ENCODE measurements around the gene TOP3B.

TOP3B gene

DNA sequence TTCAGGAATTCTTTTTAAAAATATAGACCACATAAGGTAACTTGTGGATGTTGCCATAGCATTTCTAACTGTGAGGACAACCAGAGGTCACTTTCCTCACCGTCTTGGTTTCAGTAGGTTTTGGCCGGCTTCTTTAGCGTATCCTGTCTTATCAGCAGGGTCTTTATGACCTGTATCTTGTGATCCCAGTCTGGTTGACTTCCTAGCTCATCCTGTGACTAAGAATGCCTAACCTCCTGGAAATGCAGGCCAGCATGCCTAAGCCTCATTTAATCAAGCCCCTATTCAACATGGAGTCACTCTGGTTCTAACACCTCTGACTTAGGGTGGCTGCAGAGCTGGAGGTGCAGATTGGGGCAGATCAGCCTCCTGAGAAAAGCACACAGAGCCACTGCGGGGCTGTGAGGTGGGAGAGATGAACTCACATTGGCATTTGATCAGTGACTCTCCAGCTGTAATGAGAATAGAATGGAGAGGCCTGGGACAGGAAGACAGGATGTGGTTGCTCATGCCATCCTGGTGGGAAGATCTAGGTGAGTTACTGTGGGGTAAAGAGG, 41.1 kb upstream of the TOP3B start:
- peak overlapping the region; percentile 80 for H3K27ac ChIP-seq
- no peak overlapping the region for H3K4me3 ChIP-seq
- no peaks in the 10 kb centered on the region for H4K20me1 ChIP-seq
- H3K9ac ChIP-seq, result peak overlapping the region; percentile 60
- H3K9me3 ChIP-seq, result no peaks in the 10 kb centered on the region
- H3K27me3 ChIP-seq, result no peaks in the 10 kb centered on the region
- peak overlapping the region; percentile 77 for H3K4me2 ChIP-seq
- no peaks in the 10 kb centered on the region for H3K36me3 ChIP-seq
- peaks cover 90% of the 10 kb centered on the region for H3K4me1 ChIP-seq
- no peak for TF ChIP-seq Cebpa-rat (IDR thresholded peaks at IDR 0.05)

DNA sequence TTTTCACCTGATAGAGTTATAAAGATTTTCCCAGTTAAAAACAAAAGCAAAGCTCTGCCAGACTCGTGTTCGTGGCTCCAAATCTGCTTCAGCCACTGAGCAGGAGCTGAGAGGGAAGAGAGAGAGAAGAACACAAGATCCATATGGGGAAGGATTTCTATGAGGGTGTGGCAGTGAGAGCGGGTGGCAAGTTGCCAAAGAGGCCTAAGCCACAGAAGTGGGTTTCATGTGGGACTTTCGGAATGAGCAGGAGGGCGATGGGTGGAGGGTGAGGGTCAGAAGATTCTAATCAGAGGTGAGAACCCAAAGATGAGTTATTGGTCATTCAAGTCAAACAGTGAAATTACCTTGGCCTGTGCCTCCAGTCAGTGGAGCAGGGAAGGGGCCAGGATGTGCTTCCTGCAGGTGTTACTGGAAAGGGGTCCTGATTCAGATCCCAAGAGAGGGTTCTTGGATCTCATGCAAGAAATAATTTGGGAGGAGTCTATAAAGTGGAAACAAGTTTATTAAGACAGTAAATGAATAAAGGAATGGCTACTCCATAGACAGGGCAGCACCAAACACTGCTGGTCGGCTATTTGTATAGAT, 40.5 kb upstream of the TOP3B start:
- Histone ChIP-seq H3K27me3 (no peaks in the 10 kb centered on the region), H3K4me1 (peaks cover 85% of the 10 kb centered on the region), H3K36me3 (no peaks in the 10 kb centered on the region), H3K27ac (peak overlapping the region; percentile 80), H4K20me1 (no peaks in the 10 kb centered on the region), H3K4me3 (no peak overlapping the region), H3K4me2 (peak overlapping the region; percentile 77), H3K9me3 (no peaks in the 10 kb centered on the region), H3K9ac (peak overlapping the region; percentile 60)
- no peak for TF ChIP-seq Cebpa-rat (IDR thresholded peaks at IDR 0.05)

DNA sequence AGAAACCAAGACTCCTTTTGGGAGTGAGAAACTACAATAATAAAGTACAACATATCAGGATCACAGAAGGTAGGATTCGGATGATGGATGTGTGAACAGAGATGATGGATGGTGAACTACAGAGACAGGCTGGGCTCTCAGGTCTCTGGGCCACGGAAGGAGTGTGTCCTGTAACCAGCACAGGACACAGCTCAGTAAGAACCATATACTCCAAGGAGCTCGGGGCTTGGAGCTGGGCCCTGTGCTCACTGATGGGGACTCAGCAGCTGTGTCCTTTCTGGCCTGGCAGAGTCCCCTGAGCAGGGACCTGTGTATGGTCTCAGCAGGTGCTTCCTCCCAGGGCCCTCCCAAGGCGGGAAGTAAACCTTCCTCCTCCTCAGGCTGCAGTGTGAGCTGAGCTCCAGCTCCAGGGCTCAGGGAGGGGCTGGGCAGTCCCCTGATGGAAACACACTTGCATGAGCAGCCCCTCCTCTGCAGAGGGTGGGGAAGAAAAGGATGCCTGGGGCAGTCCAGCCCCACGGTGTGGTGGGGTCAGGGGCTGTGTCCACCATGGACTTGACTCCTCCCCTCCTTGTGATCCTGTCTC, 39.8 kb upstream of the TOP3B start:
- peak overlapping the region; percentile 77 for H3K4me2 ChIP-seq
- no peak for TF ChIP-seq Cebpa-rat (IDR thresholded peaks at IDR 0.05)
- peaks cover 85% of the 10 kb centered on the region for H3K4me1 ChIP-seq
- H3K4me3 ChIP-seq, result no peak overlapping the region
- no peaks in the 10 kb centered on the region for H4K20me1 ChIP-seq
- H3K36me3 ChIP-seq, result no peaks in the 10 kb centered on the region
- peak overlapping the region; percentile 60 for H3K9ac ChIP-seq
- H3K27ac ChIP-seq, result peak overlapping the region; percentile 80
- H3K9me3 ChIP-seq, result no peaks in the 10 kb centered on the region
- no peaks in the 10 kb centered on the region for H3K27me3 ChIP-seq

DNA sequence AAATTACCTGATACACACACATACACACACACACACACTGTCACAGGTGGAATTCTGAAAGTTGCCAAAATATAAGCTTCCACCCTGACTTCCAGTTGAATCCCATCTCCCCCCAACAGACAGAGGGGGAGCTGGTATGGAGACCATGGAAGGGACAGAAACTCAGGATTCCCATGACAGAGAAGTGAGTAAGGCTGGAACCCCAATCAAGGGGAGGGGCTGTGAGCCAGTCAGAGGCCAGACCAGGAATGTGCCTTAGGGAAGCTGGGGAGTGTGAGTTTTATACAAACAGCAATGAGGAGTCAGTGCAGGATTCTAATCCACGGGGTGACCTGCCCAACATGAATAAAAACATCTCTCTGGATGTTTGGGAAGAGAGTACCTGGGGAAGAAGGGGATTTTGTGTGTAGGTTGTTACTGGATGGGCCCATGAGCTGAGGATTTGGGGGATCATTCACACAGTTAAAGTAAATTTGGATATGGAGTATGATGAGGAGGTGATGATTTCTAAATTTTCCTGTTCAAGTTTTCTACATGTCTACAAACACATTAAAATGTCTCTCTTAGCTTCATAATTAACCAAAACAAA, 38.7 kb upstream of the TOP3B start:
- no peaks in the 10 kb centered on the region for H3K36me3 ChIP-seq
- peak overlapping the region; percentile 80 for H3K27ac ChIP-seq
- no peaks in the 10 kb centered on the region for H3K27me3 ChIP-seq
- no peak overlapping the region for H3K4me3 ChIP-seq
- peak overlapping the region; percentile 49; the same call in 1 of the 2 replicates for H3K9ac ChIP-seq
- no peaks in the 10 kb centered on the region for H4K20me1 ChIP-seq
- H3K4me2 ChIP-seq, result peak overlapping the region; percentile 77
- H3K4me1 ChIP-seq, result peaks cover 77% of the 10 kb centered on the region
- H3K9me3 ChIP-seq, result no peaks in the 10 kb centered on the region
- TF ChIP-seq Cebpa-rat (IDR thresholded peaks at IDR 0.05), result no peak

DNA sequence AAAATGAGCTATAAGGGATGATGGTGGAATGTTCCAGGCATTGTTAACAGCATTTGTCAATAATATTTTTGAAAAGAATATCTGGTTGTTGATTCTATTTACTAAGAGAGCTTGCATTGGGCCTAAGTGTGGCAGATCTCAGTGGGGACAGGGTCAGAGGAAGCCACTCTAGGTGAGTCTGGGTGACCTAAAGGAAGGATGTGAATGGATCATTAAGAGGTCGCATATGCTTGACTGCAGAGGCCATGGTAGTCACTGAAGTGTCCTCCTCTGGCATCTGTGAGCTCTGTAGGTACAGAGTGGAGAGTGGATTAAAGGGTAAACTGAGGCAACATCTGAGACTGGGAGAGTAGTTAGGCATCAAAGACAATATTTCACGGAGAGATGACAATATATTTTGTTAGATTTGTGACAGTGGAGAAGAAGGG, 37.9 kb upstream of the TOP3B start:
- no peaks in the 10 kb centered on the region for H3K27me3 ChIP-seq
- no peak overlapping the region for H3K4me3 ChIP-seq
- no peaks in the 10 kb centered on the region for H4K20me1 ChIP-seq
- no peaks in the 10 kb centered on the region for H3K9me3 ChIP-seq
- peak overlapping the region; percentile 77 for H3K4me2 ChIP-seq
- H3K27ac ChIP-seq, result peak overlapping the region; percentile 80; the same call in 1 of the 2 replicates
- peaks cover 68% of the 10 kb centered on the region for H3K4me1 ChIP-seq
- no peak overlapping the region; the same call in 1 of the 2 replicates for H3K9ac ChIP-seq
- no peaks in the 10 kb centered on the region for H3K36me3 ChIP-seq
- TF ChIP-seq Cebpa-rat (IDR thresholded peaks at IDR 0.05), result no peak

DNA sequence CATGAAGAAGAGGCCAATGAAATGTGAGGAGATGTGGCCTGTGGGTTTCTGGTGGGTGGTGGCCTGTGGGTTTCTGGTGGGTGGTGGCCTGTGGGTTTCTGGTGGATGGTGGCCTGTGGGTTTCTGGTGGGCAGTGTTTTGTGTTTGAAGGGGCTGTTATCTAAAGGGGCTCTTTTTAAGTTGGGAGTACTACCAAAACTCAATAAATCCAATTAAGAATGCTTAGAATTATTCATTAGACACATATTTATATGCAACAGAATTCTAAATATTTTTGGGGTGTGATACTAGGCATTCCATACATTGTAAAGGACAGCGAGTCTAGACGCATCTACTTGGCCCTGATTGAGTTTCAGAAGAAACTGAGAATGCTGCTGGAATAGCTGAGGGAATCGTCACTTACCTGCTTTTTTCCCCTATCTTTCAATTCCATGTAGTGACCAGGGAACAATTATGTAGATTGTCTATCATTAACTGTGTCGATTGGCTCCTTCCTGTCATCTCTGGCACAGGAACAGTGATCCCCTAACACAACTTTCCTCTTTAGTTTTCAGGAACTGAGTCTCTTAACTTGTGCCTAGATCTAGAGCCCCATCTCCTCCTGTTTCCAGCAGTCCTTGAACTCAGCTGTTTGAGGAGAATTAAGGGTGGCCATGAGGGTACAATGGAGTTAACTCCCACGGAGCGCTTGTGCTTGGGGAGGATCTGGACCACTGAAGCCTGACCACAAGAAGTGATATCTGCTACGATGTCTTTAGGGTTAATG, 37.3 kb upstream of the TOP3B start:
- H3K9ac ChIP-seq, result no peak overlapping the region; the same call in 1 of the 2 replicates
- no peaks in the 10 kb centered on the region for H4K20me1 ChIP-seq
- H3K36me3 ChIP-seq, result no peaks in the 10 kb centered on the region
- H3K27ac ChIP-seq, result peak overlapping the region; percentile 24; the same call in 1 of the 2 replicates
- no peaks in the 10 kb centered on the region for H3K27me3 ChIP-seq
- H3K4me1 ChIP-seq, result peaks cover 62% of the 10 kb centered on the region
- H3K9me3 ChIP-seq, result no peaks in the 10 kb centered on the region
- no peak overlapping the region for H3K4me3 ChIP-seq
- peak overlapping the region; percentile 77 for H3K4me2 ChIP-seq
- no peak for TF ChIP-seq Cebpa-rat (IDR thresholded peaks at IDR 0.05)

DNA sequence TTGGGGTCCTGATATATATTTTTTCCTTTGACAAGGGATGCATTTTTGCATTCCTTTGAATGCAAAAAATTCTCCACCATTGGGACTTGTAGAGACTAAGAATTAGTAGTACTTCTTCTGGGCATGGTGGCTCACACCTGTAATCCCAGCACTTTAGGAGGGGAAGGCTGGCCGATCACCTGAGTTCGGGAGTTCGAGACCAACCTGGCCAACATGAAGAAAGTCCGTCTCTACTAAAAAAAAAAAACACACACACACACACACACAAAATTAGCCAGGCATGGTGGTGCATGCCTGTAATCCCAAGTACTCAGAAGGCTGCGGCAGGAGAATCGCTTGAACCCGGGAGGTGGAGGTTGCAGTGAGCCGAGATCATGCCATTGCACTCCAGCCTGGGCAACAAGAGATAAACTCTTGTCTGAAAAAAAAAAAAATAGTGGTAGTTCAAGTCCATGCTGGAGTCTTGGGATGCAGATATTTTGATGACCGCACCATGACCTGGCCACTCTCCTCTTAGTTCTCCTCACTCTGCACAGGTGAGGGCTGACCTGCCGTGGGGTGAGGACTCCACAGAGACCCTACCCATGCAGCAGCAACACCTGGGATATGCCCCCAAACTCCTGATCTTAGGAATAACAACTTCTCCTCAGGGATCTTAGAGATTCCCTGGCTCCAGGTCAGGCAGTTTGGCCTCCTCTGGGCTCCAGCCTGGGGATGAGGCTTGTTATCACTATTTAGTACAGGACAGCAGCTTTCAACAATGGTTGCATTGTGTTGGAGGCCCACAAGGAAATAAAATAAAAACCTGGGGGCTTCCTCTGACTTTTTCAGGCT, 36.5 kb upstream of the TOP3B start:
- TF ChIP-seq Cebpa-rat (IDR thresholded peaks at IDR 0.05), result no peak
- Histone ChIP-seq H3K27ac (no peak overlapping the region), H3K9me3 (no peaks in the 10 kb centered on the region), H3K27me3 (no peaks in the 10 kb centered on the region), H4K20me1 (no peaks in the 10 kb centered on the region), H3K4me1 (peaks cover 55% of the 10 kb centered on the region), H3K4me3 (no peak overlapping the region), H3K4me2 (peak overlapping the region; percentile 77), H3K9ac (no peak overlapping the region), H3K36me3 (no peaks in the 10 kb centered on the region)

DNA sequence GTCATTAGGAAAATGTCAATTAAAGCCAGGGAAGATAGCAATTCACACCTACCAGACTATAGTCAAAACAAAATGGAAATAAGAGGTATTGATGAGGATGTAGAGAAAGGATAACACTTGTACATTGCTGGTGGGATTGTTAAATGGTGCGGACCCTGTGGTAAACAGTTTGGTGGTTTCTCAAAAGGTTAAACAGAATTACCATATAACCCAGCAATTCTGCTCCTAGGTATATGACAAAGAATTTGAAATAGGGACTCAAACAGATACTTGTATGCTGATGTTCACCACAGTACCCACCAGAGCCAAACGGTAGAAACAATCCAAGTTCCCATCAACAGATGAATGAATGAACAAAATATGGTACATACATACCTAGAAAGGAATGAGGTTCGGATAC, 33.0 kb upstream of the TOP3B start:
- H3K36me3 ChIP-seq, result no peaks in the 10 kb centered on the region
- no peaks in the 10 kb centered on the region for H3K27me3 ChIP-seq
- no peak overlapping the region for H3K4me3 ChIP-seq
- H3K9ac ChIP-seq, result no peak overlapping the region
- TF ChIP-seq Cebpa-rat (IDR thresholded peaks at IDR 0.05), result no peak
- H3K9me3 ChIP-seq, result no peaks in the 10 kb centered on the region
- no peak overlapping the region for H3K27ac ChIP-seq
- H4K20me1 ChIP-seq, result no peaks in the 10 kb centered on the region
- no peak overlapping the region for H3K4me2 ChIP-seq
- H3K4me1 ChIP-seq, result peaks cover 20% of the 10 kb centered on the region

DNA sequence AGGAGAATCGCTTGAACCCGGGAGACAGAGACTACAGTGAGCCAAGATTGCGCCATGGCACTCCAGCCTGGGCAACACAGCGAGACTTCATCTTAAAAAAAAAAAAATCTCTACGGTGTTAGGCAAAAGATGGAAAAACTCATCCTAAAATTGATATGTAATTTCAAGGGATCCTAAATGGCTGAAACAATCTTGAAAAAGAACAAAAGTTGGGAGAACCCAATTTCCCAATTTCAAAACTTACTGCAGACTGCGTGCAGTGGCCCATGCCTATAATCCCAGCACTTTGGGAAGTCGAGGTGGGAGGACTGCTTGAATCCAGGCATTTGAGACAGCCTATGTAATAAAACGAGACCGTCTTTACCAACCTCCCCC, 31.7 kb upstream of the TOP3B start:
- Histone ChIP-seq H3K27ac (no peak overlapping the region), H3K9me3 (no peaks in the 10 kb centered on the region), H3K4me2 (no peak overlapping the region), H3K36me3 (no peaks in the 10 kb centered on the region), H4K20me1 (no peaks in the 10 kb centered on the region), H3K4me3 (no peak overlapping the region), H3K4me1 (peaks cover 12% of the 10 kb centered on the region), H3K27me3 (no peaks in the 10 kb centered on the region), H3K9ac (no peak overlapping the region)
- TF ChIP-seq Cebpa-rat (IDR thresholded peaks at IDR 0.05), result no peak
